Activated T-cell treated with anti-CD3 and anti-CD28 coated beads, Interleukin-2, amount 50 U/mL, for 4 hours (primary cell): ENCODE data around the gene ADAMTS16. TPM values are rescaled to one million over a fixed set of nuclear protein-coding genes. Genes with fewer than 3 reads are reported as not detected.

Experiments
- ATAC-seq, 2 donors: fragments of 200-7000 bp; cut with Tn5 transposase; one replicate each; pipeline ENCODE4 v1.10.0; 2021
- DNase-seq: peaks from one replicate; pipeline ENCODE4 v3.0.0-alpha.2; 2020
- H3K27me3 Mint-ChIP-seq: one replicate; pipeline ENCODE4 v1.8.0; 2021; ENCODE audit warnings: low read depth, mixed read lengths
- H3K36me3 Mint-ChIP-seq: one replicate; pipeline ENCODE4 v1.8.0; 2022; ENCODE audit warnings: mixed read lengths; ENCODE audit not compliant: insufficient read depth
- H3K4me1 Mint-ChIP-seq: one replicate; pipeline ENCODE4 v1.8.0; 2021; ENCODE audit warnings: low read depth, mixed read lengths
- H3K4me3 Mint-ChIP-seq: one replicate; pipeline ENCODE4 v1.8.0; 2021; ENCODE audit warnings: mild to moderate bottlenecking, moderate library complexity, mixed read lengths
- H3K9me3 Mint-ChIP-seq: one replicate; pipeline ENCODE4 v1.8.0; 2021; ENCODE audit warnings: mixed read lengths
- total RNA-seq, 3 donors: library from RNA; stranded (reverse); gene quantifications; one replicate each; pipeline ENCODE4 v1.2.1, GENCODE V29; 2021

Gene ADAMTS16
- total RNA-seq, 3 donors from 2014 or later = 0.03 TPM; not detected in 2

GRCh38 chr5:5304361-5305020, 164.4 kb downstream of the ADAMTS16 start:
- no peak for ATAC-seq
- H3K4me1 Mint-ChIP-seq = no peaks in the 10 kb centered on the region
- no peaks in the 10 kb centered on the region for H3K36me3 Mint-ChIP-seq

DNA sequence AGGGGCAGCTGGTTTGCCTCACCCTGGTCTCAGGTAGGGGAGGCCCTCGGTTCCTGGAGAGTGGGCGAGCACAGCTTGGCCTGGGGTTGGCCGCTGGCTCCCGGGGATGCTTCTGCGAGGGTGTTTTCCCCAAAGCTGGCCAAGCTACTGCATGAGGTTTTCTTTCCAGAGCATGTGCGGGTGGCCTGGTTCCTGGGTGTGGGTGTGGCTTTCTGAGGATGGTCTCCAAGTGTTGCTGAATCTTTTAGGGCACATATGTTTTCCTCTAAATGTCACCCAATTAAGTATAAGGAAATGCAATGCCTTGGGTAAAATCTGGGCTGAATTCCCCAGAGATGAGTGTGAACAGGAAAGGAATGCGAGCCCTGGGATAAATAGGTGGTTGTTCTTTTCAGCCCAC, 166.6 kb downstream of the ADAMTS16 start:
- Mint-ChIP-seq H3K36me3 (no peaks in the 10 kb centered on the region), H3K9me3 (peaks cover 12% of the 10 kb centered on the region), H3K27me3 (no peaks in the 10 kb centered on the region), H3K4me1 (no peaks in the 10 kb centered on the region), H3K4me3 (no peak overlapping the region)
- ATAC-seq = no peak
- DNase-seq = no peak

More at GRCh38 chr5:5304361-5305020, 164.4 kb downstream of the ADAMTS16 start:
- H3K27me3 Mint-ChIP-seq = no peaks in the 10 kb centered on the region
- no peak for DNase-seq
- H3K4me3 Mint-ChIP-seq = no peak overlapping the region
- peaks cover 22% of the 10 kb centered on the region for H3K9me3 Mint-ChIP-seq

DNA sequence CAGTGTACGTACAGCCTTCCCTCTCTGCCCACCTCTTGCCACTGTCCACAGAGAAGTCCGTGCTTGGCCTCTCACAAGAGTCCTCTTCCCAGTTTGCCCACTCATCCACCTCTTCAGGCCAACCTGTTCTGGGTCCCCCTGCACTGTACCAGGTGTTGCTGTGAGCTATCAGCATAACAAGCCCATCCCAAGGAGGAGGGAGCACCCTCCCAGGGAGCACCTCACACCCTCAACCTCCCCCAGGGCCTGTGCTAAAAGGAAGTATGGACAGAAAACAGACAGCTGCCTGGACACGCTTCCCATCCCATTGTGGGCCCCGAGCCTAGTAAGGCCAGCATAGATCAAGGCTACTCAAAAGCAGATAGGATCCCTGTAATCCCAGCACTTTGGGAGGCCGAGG, 168.2 kb downstream of the ADAMTS16 start:
- no peak overlapping the region for H3K4me3 Mint-ChIP-seq
- H3K4me1 Mint-ChIP-seq = no peaks in the 10 kb centered on the region
- H3K36me3 Mint-ChIP-seq = no peaks in the 10 kb centered on the region
- H3K9me3 Mint-ChIP-seq = peaks cover 4% of the 10 kb centered on the region
- DNase-seq = no peak
- no peak for ATAC-seq
- no peaks in the 10 kb centered on the region for H3K27me3 Mint-ChIP-seq

- DNase-seq (no peak), ATAC-seq (no peak)
- no peaks in the 10 kb centered on the region for H3K27me3 Mint-ChIP-seq
- H3K36me3 Mint-ChIP-seq = no peaks in the 10 kb centered on the region
- no peaks in the 10 kb centered on the region for H3K9me3 Mint-ChIP-seq
- H3K4me1 Mint-ChIP-seq = no peaks in the 10 kb centered on the region
- H3K4me3 Mint-ChIP-seq = no peak overlapping the region
These were observed 169.5 kb downstream of the ADAMTS16 start for GRCh38 chr5:5309645-5310044.

- Mint-ChIP-seq H3K9me3 (no peaks in the 10 kb centered on the region), H3K36me3 (no peaks in the 10 kb centered on the region), H3K4me1 (no peaks in the 10 kb centered on the region), H3K4me3 (no peak overlapping the region), H3K27me3 (no peaks in the 10 kb centered on the region)
- DNase-seq = no peak
- no peak for ATAC-seq
These were observed 173.0 kb downstream of the ADAMTS16 start for GRCh38 chr5:5313101-5313635.

DNA sequence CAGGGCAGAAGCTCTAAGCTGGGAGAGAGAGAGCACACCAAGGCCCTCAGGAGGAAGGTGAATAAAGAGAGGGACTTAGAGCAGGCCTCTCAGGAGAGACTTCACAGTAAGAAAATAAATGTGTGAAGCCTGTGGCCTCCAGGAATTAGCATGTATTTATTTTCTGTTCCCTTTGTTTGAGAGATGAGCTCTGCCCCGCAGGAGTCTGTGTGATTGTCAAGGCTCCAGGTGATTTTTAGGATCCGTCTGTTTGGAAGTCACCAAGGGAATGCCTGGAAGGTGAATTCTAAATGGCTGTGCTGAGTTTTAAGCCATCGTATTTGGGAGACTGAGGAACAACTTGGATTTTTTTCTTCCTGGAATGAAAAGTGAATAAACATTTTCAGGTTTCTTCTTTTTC, 174.0 kb downstream of the ADAMTS16 start:
- H3K4me3 Mint-ChIP-seq = no peak overlapping the region
- H3K9me3 Mint-ChIP-seq = no peaks in the 10 kb centered on the region
- no peak for DNase-seq
- no peaks in the 10 kb centered on the region for H3K36me3 Mint-ChIP-seq
- no peak for ATAC-seq
- H3K27me3 Mint-ChIP-seq = no peaks in the 10 kb centered on the region
- H3K4me1 Mint-ChIP-seq = no peaks in the 10 kb centered on the region

GRCh38 chr5:5314626-5315025, 174.5 kb downstream of the ADAMTS16 start:
- H3K4me3 Mint-ChIP-seq = no peak overlapping the region
- no peak for DNase-seq
- no peaks in the 10 kb centered on the region for H3K27me3 Mint-ChIP-seq
- H3K4me1 Mint-ChIP-seq = no peaks in the 10 kb centered on the region
- no peak for ATAC-seq
- H3K9me3 Mint-ChIP-seq = no peaks in the 10 kb centered on the region
- H3K36me3 Mint-ChIP-seq = no peaks in the 10 kb centered on the region

DNA sequence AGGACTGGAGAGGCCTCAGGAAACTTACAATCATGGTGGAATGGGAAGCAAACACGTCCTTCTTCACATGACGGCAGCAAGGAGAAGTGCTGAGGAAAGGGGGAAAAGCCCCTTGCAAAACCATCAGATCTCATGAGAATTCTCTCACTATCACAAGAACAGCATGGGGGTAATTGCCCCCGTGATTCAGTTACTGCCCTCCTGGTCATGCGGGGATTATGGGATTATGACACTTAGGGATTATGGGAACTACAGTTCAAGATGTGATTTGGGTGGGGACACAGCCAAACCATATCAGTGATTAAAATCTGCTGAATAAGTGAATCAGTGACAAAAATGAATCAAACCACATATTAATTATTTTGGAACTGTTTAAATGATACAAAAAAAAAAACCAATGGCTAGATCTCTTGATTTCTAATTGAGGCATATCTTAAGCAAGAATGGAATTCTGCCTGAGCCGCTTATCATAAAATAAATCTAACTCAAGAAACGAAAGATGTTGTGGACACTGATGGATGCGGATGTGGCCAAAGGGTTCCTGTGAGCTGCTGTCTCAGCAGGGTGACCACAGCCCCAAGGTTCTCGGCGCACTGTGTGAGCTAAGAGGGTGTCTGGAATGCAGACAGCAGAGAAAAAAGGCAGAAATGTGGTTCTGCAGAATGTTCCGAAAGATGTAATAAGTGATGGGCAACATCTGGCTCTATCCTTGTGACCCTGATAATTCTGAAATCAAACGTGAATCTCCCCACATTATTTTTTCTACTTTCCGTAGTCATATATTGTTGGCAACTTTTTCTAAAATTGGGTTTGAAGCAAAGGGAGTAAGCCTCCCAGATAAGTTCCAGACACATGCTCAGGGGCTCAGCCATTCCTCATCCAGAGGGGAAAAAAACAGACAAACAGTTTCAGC, 175.2 kb downstream of the ADAMTS16 start:
- no peaks in the 10 kb centered on the region for H3K9me3 Mint-ChIP-seq
- no peaks in the 10 kb centered on the region for H3K4me1 Mint-ChIP-seq
- H3K27me3 Mint-ChIP-seq = no peaks in the 10 kb centered on the region
- DNase-seq (no peak), ATAC-seq (no peak)
- H3K4me3 Mint-ChIP-seq = no peak overlapping the region
- H3K36me3 Mint-ChIP-seq = no peaks in the 10 kb centered on the region

DNA sequence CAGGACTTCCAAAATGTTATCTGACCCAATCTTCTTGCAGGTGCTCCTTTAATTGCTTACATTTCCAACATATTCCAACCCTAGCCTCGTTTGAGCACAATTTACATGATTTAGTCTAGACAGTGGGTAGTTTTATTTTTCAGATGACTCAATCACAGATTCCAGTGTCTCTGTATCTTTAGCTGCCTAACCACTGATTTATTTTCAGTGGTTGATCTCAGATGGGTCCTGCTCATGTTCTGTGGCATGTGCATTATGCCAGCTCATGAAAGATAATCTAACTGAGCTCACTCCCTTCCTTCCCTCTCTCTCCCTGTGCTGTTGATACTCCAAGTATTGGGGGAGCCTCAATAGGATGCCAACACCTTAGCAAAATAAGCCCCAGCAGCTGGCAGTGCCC, 176.2 kb downstream of the ADAMTS16 start:
- no peak overlapping the region for H3K4me3 Mint-ChIP-seq
- peaks cover 7% of the 10 kb centered on the region for H3K9me3 Mint-ChIP-seq

GRCh38 chr5:5317976-5318375, 177.8 kb downstream of the ADAMTS16 start:
- H3K4me1 Mint-ChIP-seq = no peaks in the 10 kb centered on the region
- DNase-seq (no peak), ATAC-seq (no peak)
- H3K27me3 Mint-ChIP-seq = no peaks in the 10 kb centered on the region
- H3K36me3 Mint-ChIP-seq = no peaks in the 10 kb centered on the region
- H3K9me3 Mint-ChIP-seq = peaks cover 10% of the 10 kb centered on the region
- no peak overlapping the region for H3K4me3 Mint-ChIP-seq

More for the DNA sequence above, 176.2 kb downstream of the ADAMTS16 start:
- ATAC-seq = no peak
- Mint-ChIP-seq H3K4me1 (no peaks in the 10 kb centered on the region), H3K27me3 (no peaks in the 10 kb centered on the region), H3K36me3 (no peaks in the 10 kb centered on the region)
- DNase-seq = no peak

DNA sequence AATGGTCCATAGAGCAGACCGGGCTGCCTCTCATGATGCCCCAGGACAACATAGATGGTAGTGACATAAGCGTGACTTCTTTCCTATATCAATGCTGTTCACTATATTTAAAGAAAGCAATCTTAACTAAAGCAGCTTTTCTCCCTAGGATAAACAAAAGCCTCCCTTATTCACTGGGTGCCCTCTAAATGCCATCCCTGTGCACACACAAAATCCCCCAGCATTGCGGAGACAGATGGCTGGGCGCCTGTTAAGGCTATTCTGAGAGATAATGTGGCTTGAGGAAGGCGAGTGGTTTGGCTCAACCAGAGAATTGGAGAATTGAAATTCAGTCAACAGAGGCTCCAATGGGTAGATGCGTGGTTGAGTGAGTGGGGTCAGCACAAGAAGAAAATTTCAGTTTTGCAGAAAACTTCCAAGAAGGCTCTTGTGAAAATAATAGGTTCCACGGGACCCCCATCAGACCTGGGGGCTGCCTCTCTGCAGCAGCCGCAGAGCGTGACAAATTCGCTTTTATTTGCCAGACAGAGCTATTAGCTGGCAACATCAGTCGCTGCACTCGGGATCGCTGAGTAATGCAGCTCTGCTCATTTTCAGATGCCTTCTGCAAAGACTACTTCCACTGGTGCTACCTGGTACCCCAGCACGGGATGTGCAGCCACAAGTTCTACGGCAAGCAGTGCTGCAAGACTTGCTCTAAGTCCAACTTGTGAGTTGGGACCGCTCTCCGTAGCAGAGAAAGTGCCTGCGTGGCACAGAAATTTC, 178.5 kb downstream of the ADAMTS16 start:
- Mint-ChIP-seq H3K4me3 (no peak overlapping the region), H3K27me3 (no peaks in the 10 kb centered on the region), H3K36me3 (no peaks in the 10 kb centered on the region), H3K9me3 (peaks cover 10% of the 10 kb centered on the region), H3K4me1 (no peaks in the 10 kb centered on the region)
- ATAC-seq = no peak
- DNase-seq = no peak

DNA sequence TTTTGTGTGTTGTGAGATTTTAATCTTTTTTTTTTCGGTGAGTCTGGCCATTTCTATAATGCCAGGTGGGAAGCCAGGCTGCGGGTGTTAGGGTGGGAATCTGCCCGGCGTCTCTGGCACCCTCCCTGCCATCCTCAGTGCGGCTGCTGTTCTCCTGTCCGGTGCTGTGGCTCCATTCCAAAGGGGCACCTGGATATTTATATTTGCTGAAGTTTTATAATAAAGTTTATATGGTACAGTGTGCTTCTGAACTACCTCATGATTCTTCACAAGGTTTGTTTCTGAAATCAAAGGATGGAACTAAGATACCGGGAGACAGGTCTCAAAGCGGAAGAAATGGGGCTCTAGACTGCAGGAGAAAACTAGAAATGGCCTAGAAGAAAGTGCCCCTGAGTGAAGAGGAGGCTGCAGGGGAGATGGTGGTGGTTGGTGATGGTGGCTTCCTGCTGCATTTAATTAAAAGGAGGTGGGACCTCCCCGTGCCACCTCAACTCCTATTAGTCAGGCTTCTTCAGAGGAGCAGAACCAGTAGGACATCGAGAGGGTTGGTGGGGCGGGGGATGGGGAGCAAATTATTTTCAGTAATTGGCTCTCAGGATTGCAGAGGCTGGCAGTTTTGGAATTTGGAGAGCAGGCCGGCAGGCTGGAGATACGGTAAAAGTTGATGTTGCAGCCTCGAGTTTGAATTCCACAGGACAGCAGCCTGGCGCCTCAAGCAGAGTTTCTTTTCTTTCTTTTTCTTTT, 180.1 kb downstream of the ADAMTS16 start:
- Mint-ChIP-seq H3K4me3 (no peak overlapping the region), H3K9me3 (peaks cover 12% of the 10 kb centered on the region), H3K27me3 (no peaks in the 10 kb centered on the region), H3K36me3 (no peaks in the 10 kb centered on the region), H3K4me1 (no peaks in the 10 kb centered on the region)
- DNase-seq = no peak
- ATAC-seq = no peak

DNA sequence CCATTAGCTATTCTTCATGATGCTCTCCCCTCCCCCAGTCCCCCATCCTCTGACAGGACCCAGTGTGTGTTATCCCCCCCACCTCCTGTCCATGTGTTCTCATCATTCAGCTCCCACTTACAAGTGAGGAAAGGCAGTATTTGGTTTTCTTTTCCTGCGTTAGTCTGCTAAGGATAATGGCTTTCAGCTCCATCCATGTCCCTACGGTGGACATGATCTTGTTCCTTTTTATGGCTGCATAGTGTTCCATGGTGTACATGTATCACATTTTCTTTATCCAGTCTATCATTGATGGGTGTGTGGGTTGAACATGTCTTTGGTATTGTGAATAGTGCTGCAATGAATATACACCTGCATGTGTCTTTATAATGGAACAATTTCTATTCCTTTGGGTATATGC, 181.0 kb downstream of the ADAMTS16 start:
- DNase-seq (no peak), ATAC-seq (no peak)
- no peak overlapping the region for H3K4me3 Mint-ChIP-seq
- peaks cover 17% of the 10 kb centered on the region for H3K9me3 Mint-ChIP-seq
- H3K27me3 Mint-ChIP-seq = no peaks in the 10 kb centered on the region
- no peaks in the 10 kb centered on the region for H3K4me1 Mint-ChIP-seq
- H3K36me3 Mint-ChIP-seq = no peaks in the 10 kb centered on the region

DNA sequence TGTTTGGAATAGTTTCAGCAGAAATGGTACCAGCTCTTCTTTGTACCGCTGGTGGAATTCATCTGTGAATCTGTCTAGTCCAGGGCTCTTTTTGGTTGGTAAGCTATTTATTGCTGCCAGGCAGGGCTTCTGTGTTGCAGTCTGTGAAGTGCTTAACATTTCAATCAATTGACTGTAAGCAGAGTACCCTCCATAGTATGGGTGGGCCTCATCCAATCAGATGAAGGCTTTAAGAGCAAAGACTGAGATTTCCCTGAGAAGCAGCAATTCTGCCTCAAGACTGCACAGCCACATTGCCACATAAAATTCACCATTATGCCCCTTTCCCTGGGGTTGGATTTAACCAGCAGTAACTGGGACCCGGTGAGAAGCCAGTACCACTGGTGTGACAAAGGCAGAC, 183.4 kb downstream of the ADAMTS16 start:
- Mint-ChIP-seq H3K4me1 (no peaks in the 10 kb centered on the region), H3K9me3 (peaks cover 27% of the 10 kb centered on the region), H3K27me3 (no peaks in the 10 kb centered on the region), H3K4me3 (no peak overlapping the region), H3K36me3 (no peaks in the 10 kb centered on the region)
- no peak for ATAC-seq
- no peak for DNase-seq
